MCF 10A (cell line): Measurements from ENCODE around the gene UBAC2. TPM values are rescaled to one million over a fixed set of nuclear protein-coding genes. Genes with fewer than 3 reads are reported as not detected.

Experiments
- BruUV-seq: library from RNA; stranded (reverse); fragments of 400-500 nt; replicated peaks from 2 replicates; lab custom pipeline; 2021; lab: Mats Ljungman, UMichigan
- CTCF ChIA-PET: fragments of 300-600 bp; sonication (Branson Sonifier 250); formaldehyde crosslinking; extraction: SDS; loops from one replicate; lab custom pipeline; 2021; ENCODE audit warnings: antibody characterized with exemption, inconsistent platforms; lab: Yijun Ruan, JAX
- POLR2A ChIA-PET: fragments of 300-600, 350-650 bp; sonication (Branson Sonifier 250); formaldehyde crosslinking; extraction: SDS; loops from one replicate; lab custom pipeline; 2020; ENCODE audit warnings: antibody characterized with exemption, inconsistent platforms; lab: Yijun Ruan, JAX
- DNase-seq: peaks from one replicate; pipeline ENCODE4 v3.0.0-alpha.2; 2018; ENCODE audit not compliant: unreplicated experiment
- H3K27ac Mint-ChIP-seq: one replicate; pipeline ENCODE4 v1.8.0; 2022; ENCODE audit warnings: mild to moderate bottlenecking, low read depth, mixed read lengths; ENCODE audit not compliant: unreplicated experiment
- H3K27me3 Mint-ChIP-seq: one replicate; pipeline ENCODE4 v1.8.0; 2022; ENCODE audit warnings: mixed read lengths; ENCODE audit not compliant: insufficient read depth, unreplicated experiment
- H3K36me3 Mint-ChIP-seq: one replicate; pipeline ENCODE4 v1.8.0; 2022; ENCODE audit warnings: mild to moderate bottlenecking, moderate library complexity, mixed read lengths; ENCODE audit not compliant: insufficient read depth, unreplicated experiment
- H3K4me1 Mint-ChIP-seq: one replicate; pipeline ENCODE4 v1.8.0; 2022; ENCODE audit warnings: mixed read lengths; ENCODE audit not compliant: insufficient read depth, unreplicated experiment
- H3K4me3 Mint-ChIP-seq: one replicate; pipeline ENCODE4 v1.8.0; 2022; ENCODE audit warnings: mild to moderate bottlenecking, moderate library complexity, mixed read lengths; ENCODE audit not compliant: unreplicated experiment
- H3K9me3 Mint-ChIP-seq: one replicate; pipeline ENCODE4 v1.8.0; 2022; ENCODE audit warnings: mixed read lengths; ENCODE audit not compliant: unreplicated experiment
- intact Hi-C: fragments of 100-400 bp; cut with micrococcal nuclease; formaldehyde crosslinking; loops from 2 replicates; pipeline ENCODE4 v1.14.1; 2022
- total RNA-seq: library from RNA; stranded (reverse); gene quantifications from 2 replicates; pipeline ENCODE4 v1.2.3, GENCODE V29; 2022
- TF ChIP-seq, protein P1 (sequence below): fragments of 200-600 bp; IDR thresholded peaks from one replicate; pipeline ENCODE4 v1.8.0; 2022; ENCODE audit warnings: antibody characterized with exemption, mild to moderate bottlenecking; ENCODE audit not compliant: unreplicated experiment

The UBAC2 gene
- total RNA-seq, 1 experiment from 2014 or later: 74.7 TPM

DNA sequence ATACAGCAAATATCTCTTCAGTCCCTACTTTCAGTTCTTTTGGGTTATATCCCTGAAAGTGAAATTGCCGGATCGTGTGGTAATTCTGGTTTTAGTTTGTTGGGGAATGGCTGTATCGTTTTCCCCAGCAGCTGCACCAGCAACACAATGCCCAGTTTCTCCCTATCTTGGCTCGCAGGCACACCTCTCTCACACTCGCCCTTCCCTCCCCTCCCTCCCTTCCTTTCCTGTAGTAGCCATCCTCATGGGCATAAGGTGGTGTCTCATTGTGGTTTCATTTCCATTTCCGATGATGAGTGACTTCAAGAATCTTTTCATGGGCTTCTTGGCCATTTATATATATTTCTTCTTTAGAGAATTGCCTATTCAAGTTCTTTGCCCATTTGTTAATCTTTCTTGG is 66.2 kb downstream of the UBAC2 start:
- no TSS peak for BruUV-seq
- H3K4me3 Mint-ChIP-seq: no peak overlapping the region
- H3K27ac Mint-ChIP-seq: no peak overlapping the region
- H3K27me3 Mint-ChIP-seq: no peaks in the 10 kb centered on the region
- peaks cover 11% of the 10 kb centered on the region for H3K36me3 Mint-ChIP-seq
- TF ChIP-seq, protein P1, sequence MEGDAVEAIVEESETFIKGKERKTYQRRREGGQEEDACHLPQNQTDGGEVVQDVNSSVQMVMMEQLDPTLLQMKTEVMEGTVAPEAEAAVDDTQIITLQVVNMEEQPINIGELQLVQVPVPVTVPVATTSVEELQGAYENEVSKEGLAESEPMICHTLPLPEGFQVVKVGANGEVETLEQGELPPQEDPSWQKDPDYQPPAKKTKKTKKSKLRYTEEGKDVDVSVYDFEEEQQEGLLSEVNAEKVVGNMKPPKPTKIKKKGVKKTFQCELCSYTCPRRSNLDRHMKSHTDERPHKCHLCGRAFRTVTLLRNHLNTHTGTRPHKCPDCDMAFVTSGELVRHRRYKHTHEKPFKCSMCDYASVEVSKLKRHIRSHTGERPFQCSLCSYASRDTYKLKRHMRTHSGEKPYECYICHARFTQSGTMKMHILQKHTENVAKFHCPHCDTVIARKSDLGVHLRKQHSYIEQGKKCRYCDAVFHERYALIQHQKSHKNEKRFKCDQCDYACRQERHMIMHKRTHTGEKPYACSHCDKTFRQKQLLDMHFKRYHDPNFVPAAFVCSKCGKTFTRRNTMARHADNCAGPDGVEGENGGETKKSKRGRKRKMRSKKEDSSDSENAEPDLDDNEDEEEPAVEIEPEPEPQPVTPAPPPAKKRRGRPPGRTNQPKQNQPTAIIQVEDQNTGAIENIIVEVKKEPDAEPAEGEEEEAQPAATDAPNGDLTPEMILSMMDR: no peak
- H3K9me3 Mint-ChIP-seq: no peaks in the 10 kb centered on the region
- intact Hi-C loops: loop anchor here (1.0 to 10.0 kb wide), 5 partner anchors 70 to 424 kb away; no protein-coding TSS in a partner anchor
- H3K4me1 Mint-ChIP-seq: no peaks in the 10 kb centered on the region
- ChIA-PET CTCF (interaction anchor here (0.6 to 11.1 kb wide), 25 partner anchors 8 to 663 kb away, joined by 3 to 173 read pairs (median 6); partner anchors contain the start of gene UBAC2), POLR2A (interaction anchor here (0.7 to 0.9 kb wide), 2 partner anchors 39 to 419 kb away, joined by 3 to 4 read pairs; no protein-coding TSS in a partner anchor)
- no peak for DNase-seq

DNA sequence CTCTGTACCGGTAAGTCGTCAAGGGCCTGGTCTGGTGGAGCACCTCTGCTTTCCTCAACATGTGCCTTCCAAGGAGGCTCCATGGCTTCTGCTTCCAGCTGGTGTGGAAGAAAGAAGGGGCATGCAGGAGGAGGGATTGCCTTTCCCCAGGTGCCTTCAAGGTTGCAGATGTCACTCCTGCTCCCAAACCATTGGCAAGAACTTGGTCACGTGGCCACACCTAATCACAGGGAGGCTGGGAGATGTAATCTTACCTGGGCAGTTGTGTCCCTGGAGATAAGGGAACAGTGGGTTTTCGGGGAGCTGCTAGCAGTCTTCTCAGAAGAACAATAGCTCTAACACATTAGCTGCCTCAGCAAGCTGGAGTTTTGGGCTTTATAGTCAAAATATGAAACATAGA is 67.3 kb downstream of the UBAC2 start:
- no peaks in the 10 kb centered on the region for H3K9me3 Mint-ChIP-seq
- no peak for DNase-seq
- TF ChIP-seq, protein P1: no peak
- no TSS peak for BruUV-seq
- peaks cover 13% of the 10 kb centered on the region for H3K36me3 Mint-ChIP-seq
- ChIA-PET POLR2A (interaction anchor here (0.8 kb wide), 1 partner anchor 68 kb away, joined by 3 read pairs; the partner anchor contains the start of gene UBAC2), CTCF (interaction anchor here (0.5 to 11.1 kb wide), 9 partner anchors 15 to 240 kb away, joined by 3 to 173 read pairs (median 4); no protein-coding TSS in a partner anchor)
- no peaks in the 10 kb centered on the region for H3K4me1 Mint-ChIP-seq
- H3K27ac Mint-ChIP-seq: no peak overlapping the region
- no peak overlapping the region for H3K4me3 Mint-ChIP-seq
- no peaks in the 10 kb centered on the region for H3K27me3 Mint-ChIP-seq
- intact Hi-C loops: loop anchor here (5.0 to 10.0 kb wide), 3 partner anchors 71 to 373 kb away; no protein-coding TSS in a partner anchor

DNA sequence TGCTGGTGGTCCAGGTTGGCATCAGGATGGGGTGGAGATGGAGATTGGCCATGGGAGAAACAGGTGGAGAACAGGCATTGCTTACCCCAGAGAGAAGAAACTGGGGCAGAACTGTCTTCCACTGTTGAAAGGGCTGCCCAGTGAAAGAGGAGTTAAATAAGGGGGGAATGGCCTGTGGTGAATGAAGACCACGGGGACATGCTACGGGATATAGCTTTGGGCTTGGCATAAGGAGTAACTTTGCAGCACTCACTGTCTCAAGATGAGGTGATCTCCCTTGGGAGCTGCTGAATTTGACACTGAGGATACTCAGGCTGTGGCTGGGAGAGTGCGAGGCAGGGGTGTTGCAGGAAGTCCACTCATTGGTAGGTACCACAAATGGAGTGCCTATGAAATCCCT is 68.2 kb downstream of the UBAC2 start:
- ChIA-PET CTCF (interaction anchor here (0.6 to 11.1 kb wide), 33 partner anchors 8 to 379 kb away, joined by 3 to 173 read pairs (median 4); partner anchors contain the start of genes GPR18 and UBAC2), POLR2A (interaction anchor here (0.9 to 1.6 kb wide), 2 partner anchors 10 to 68 kb away, joined by 6 to 7 read pairs; partner anchors contain the start of gene UBAC2)
- no peak overlapping the region for H3K4me3 Mint-ChIP-seq
- no peaks in the 10 kb centered on the region for H3K27me3 Mint-ChIP-seq
- TF ChIP-seq, protein P1: no peak
- no peak overlapping the region for H3K27ac Mint-ChIP-seq
- no peaks in the 10 kb centered on the region for H3K4me1 Mint-ChIP-seq
- intact Hi-C loops: loop anchor here (1.0 to 10.0 kb wide), 4 partner anchors 72 to 374 kb away; no protein-coding TSS in a partner anchor
- DNase-seq: no peak
- no peaks in the 10 kb centered on the region for H3K9me3 Mint-ChIP-seq
- peaks cover 18% of the 10 kb centered on the region for H3K36me3 Mint-ChIP-seq
- BruUV-seq: no TSS peak

DNA sequence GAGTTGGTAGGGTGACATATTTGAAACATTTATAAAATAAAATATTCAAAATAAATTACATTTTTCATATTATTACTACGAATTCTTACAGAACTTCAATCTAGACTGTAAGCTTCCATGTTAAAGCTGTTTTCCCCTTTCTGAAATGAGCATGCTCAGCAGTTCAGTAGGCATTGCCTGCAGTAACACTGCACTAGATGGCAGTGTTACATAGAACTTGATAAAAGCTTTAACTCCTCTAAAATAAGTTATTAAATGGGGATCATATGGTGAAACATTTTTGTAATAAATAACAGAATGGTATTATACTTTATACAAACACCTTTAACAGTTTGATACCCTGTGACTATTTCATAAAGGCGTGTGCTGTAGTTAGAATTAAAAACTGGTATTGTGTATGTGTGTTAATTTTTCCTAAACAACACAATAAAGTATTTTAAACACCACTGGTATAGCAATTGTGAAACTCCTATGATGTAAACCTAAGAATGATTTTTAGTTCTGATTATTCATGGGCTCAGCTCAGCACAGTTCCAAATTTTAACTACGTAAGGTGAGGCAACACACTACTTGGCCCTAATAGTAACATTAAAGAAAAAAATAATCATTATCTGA is 69.1 kb downstream of the UBAC2 start:
- no peak overlapping the region for H3K27ac Mint-ChIP-seq
- H3K27me3 Mint-ChIP-seq: no peaks in the 10 kb centered on the region
- no peaks in the 10 kb centered on the region for H3K9me3 Mint-ChIP-seq
- H3K36me3 Mint-ChIP-seq: peaks cover 24% of the 10 kb centered on the region
- BruUV-seq: no TSS peak
- TF ChIP-seq, protein P1: peak; percentile 43
- CTCF ChIA-PET: interaction anchor here (0.6 to 11.1 kb wide), 55 partner anchors 9 to 380 kb away, joined by 3 to 173 read pairs (median 4); partner anchors contain the start of genes GPR18 and UBAC2
- intact Hi-C loops: loop anchor here (1.0 to 10.0 kb wide), 4 partner anchors 72 to 375 kb away; no protein-coding TSS in a partner anchor
- POLR2A ChIA-PET: interaction anchor here (0.7 to 1.6 kb wide), 9 partner anchors 9 to 167 kb away, joined by 3 to 10 read pairs (median 5); partner anchors contain the start of gene UBAC2
- peak; percentile 54 for DNase-seq
- H3K4me1 Mint-ChIP-seq: no peaks in the 10 kb centered on the region
- H3K4me3 Mint-ChIP-seq: no peak overlapping the region
